K562 treated with DMSO at 1 percent for 48 hours (cell line): ENCODE data around the gene APRT. TPM values are rescaled to one million over a fixed set of nuclear protein-coding genes. Genes with fewer than 3 reads are reported as not detected.

ENCODE experiments used
- total RNA-seq: library from RNA; unstranded; fragments of 300-600 nt; gene quantifications from 2 replicates; pipeline ENCODE4 v1.2.3, GENCODE V29; 2022; ENCODE audit warnings: low replicate concordance; ENCODE audit errors: extremely low read depth

APRT gene
- not detected in 2 replicates for total RNA-seq

GRCh38 chr16:88811769-88812512 is at the start of gene APRT:
APRT (minus strand) TSS chr16:88811928; CDS start chr16:88811899, 29 bp downstream.

GRCh38 chr16:88856828-88857727 is 45.4 kb upstream of the APRT start, which contains the start of the genes GALNS and TRAPPC2L:
GALNS (minus strand) TSS chr16:88856947; CDS start chr16:88856877, 70 bp downstream.
TRAPPC2L (plus strand) TSS chr16:88857127; CDS start chr16:88857151, 24 bp downstream.

GRCh38 chr16:88803264-88803987 is 8.3 kb downstream of the APRT start, which contains the start of gene CDT1:
CDT1 (plus strand) TSS chr16:88803789; CDS start chr16:88803832, 43 bp downstream.

GRCh38 chr16:88785106-88785924 is 26.4 kb downstream of the APRT start, which contains the start of gene PIEZO1:
PIEZO1 (minus strand) TSS chr16:88785220; CDS start chr16:88784964, 256 bp downstream.

Other genes with a start within 250 kb of the APRT start
- gene ZC3H18, start 241.5 kb downstream of the APRT start, total RNA-seq: not detected in 2 replicates
- not detected in 2 replicates for gene IL17C, start 173.4 kb downstream of the APRT start, total RNA-seq
- gene CYBA, start 160.9 kb downstream of the APRT start, total RNA-seq: not detected in 2 replicates
- not detected in 2 replicates for gene MVD, start 148.8 kb downstream of the APRT start, total RNA-seq
- not detected in 2 replicates for gene SNAI3, start 125.4 kb downstream of the APRT start, total RNA-seq
- not detected in 2 replicates for gene RNF166, start 105.5 kb downstream of the APRT start, total RNA-seq
- gene CTU2, start 105.4 kb downstream of the APRT start, total RNA-seq: not detected in 2 replicates
- 110 and 162 TPM in 2 replicates for gene PIEZO1, start 26.7 kb downstream of the APRT start, total RNA-seq
- gene CDT1, start 8.1 kb downstream of the APRT start, total RNA-seq: 838 TPM in 1 of 2 replicates, not detected in the other
- not detected in 2 replicates for gene GALNS, start 45.0 kb upstream of the APRT start, total RNA-seq
- not detected in 2 replicates for gene TRAPPC2L, start 45.2 kb upstream of the APRT start, total RNA-seq
- not detected in 2 replicates for gene PABPN1L, start 54.7 kb upstream of the APRT start, total RNA-seq
- gene CBFA2T3, start 165.3 kb upstream of the APRT start, total RNA-seq: not detected in 2 replicates